NCI-H1694 treated with DMSO at 0.1 percent for 48 hours (cell line): Measurements from ENCODE around the gene NAALADL1.

Experiments used
- DNase-seq: peaks from one replicate; lab custom pipeline; 2025; lab: John Stamatoyannopoulos, UW

The NAALADL1 gene

DNA sequence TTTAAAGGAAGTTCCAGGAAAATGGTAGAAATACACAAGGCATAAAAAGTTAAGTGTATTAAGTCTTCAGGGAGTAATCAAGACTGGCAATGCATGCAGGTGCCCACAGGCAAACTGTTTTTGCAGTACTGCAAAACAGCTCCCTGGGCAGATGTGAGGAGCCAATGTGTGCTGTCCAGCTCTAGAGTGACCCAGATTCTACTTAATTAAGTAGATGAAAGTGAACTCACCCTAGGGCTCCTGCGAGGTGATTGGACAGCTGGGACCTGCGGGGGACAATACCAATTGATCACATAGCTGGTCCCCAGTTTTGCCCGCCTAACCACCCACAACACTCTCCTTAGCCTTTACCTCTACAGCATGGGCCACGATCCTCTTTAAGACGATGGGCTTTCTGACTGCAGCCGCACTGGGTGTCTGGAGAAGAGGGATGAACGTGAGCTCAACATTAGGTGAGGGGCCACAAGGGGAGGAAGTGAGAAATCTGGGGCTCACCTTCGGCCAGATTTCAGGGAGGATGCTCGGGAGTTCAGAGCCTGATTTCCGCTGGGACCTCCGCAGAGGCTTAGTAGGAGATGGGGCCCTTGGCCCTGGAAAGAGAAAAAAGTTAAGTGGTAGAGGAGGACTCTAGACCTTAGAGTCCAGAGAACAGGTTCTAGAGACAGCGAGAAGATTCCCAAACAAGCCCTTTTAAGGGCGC lies 24.9 kb upstream of the NAALADL1 start:
- no peak for DNase-seq

DNA sequence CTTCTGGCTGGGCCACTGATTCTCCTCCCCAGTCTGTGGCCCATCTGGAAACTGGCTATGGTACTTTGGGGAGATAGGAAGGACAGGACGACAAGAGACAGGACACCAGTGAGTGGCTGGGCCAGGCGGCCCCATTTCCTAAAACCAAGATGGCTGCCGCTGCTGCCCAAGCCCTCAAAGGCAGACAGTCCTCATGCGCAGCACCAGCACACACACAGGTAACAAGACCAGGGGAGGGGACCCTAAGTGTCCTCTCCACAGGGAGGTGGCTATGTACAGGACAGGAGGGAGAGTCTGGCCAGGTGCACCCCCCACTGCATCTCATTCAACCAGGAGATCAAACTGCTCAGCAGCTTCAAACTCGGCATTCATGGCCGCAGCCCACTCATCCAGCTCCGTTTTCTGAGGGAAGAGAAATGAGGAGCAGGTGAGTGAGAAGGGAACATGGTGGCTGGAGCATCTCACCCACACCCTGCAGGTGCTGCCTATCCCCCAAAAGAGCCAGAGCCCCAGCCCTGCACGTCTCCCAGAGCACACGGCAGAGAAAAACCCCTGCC lies 20.5 kb upstream of the NAALADL1 start:
- DNase-seq, result no peak

DNA sequence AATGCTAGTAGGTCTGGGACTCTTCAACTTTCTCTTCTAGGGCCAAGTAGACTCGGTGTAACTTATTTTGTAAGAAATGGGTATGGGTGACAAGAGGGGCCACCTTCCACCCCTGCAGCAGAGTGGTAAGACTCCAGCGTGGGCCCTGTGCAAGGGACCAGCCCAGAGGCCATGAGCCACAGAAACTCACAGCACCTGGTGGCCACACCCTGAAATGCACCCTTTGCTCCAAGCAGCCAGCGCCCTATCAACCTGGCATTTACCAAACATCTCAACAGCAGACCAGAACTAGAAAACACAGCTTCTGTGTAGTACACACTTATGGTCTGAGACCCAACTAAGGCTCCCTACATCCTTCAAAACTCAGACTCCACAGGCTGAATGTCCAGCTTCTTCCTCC lies 19.8 kb upstream of the NAALADL1 start:
- peak; percentile 34 for DNase-seq

DNA sequence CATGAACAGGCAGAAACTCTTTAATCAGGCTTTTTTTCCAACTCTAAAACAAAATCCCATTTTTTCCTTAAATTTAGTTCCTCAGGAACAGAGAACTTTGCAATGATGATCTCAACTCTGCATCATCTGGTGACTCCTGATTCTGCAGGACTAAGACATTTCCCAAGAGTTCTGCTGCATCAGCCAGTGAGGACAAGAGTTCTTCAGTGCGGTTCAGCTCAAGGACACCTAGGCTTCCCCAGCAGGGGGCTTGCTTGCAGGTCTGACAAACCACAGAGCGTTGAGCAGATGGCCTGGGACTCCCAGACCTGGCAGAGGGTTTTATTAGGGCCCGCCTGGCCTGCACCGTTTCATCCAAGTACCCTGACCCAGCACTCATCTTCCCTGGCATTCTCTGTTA lies 19.1 kb upstream of the NAALADL1 start:
- peak; percentile 7 for DNase-seq

DNA sequence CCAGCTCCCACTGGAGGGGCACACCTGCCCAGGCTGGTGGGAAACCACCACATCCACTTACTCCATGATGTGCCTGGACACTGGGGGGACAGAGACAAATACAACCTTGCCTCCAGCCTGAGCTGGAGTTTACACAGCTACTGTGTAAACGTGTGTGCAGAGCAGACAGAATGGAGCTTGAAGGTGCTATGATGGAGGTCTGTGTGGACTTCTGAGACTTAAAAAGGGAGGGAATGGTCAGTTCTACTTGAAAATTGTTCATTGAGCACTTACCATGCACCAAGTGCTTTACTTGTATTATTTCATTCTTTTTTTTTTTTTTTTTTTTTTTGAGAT lies 14.2 kb upstream of the NAALADL1 start:
- no peak for DNase-seq

DNA sequence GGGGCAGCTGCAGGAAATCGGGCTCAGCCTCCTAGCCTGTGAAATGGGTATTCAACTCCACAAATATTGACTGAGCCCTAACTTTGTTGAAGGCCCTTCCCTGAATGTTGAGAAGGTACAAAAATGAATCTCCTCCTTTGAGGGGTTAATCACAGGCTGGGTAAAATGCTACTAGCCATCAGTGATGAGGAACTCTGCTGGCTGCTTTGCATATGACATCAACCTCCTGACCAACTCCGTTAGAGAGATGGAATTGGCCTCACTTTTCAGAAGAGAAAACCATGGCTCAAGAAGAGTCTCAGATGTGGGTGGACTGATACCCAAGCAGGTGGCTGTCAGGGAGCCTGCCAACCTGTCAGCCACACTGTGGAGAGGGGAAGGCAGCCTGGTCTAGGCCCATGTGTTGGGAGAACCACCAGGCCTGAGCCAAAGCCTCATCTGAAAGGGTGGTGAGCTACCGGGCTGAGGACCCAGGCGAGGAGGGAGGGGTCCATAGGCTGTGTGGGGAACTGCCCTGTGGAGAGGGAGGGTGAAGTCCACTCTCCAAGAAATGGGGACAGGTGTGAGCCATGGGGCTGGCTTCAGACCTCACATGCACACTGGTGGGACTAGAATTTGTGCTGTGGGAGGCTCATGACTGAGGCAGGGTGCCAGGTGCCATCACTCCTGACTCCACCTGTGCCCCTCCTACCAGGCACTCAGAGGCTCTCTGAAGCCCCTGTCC lies 13.7 kb upstream of the NAALADL1 start:
- DNase-seq, result no peak

DNA sequence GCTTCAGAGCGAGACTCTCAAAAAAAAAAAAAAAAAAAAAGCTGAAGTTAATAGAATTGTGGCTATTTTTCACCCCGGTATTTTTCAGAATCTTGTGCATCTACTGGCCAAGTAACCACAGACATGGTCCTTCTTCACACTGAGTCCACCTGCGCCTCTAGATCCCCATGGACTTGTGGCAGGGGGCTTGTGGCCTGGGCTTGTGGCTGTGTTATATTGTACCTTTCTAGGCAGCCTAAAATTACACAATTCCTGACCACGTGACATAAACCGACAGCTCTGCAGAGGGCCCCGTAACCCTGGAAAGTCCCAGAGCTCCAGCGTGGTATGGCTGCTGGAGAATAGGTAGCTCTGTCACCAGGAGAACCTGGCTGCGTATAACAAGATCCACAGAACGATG lies 10.9 kb upstream of the NAALADL1 start:
- no peak for DNase-seq

DNA sequence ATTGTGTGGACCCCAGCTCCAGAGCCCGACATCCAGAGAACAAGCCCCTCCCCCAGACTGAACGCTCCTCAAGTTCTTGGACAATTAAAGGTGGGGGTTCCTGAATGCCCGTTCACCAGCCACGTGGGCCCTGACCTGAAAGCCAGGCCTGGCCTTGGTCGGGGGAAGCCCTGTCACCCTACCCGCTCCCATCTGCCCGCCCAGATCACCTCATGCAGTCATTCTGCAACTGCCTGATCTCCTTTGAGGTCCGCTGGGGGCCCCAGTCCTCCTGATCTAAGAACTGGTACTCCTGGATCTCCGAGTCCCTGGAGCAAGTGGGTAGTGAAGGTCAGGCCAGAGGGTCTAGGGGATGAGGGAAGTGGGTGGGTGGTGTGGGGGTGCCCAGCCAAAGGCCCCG lies 9.1 kb upstream of the NAALADL1 start:
- no peak for DNase-seq

DNA sequence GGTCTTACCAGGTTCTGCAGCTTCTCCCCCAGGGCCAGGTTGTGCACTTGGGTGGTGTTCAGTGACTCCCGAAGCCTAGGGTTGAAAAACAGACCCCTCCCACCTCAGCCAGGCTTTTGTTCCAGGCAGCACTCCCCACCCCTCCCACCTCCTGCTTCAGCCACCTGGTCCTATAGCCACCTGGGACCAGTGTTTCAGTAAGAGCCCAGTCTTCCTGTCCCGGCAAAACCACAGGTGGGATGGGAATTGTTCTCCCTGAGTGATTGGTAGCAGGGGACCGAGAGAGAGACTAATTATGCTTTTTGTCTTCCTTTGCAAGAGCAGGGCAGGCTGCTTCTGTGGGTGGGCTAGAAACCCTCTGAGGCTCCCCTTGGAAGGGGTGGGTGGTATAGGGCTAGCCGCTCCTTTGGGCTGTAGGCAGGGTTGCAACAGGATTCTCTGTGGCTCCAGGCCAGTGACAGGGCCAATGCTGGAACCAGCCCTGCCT lies 8.5 kb upstream of the NAALADL1 start:
- no peak for DNase-seq

DNA sequence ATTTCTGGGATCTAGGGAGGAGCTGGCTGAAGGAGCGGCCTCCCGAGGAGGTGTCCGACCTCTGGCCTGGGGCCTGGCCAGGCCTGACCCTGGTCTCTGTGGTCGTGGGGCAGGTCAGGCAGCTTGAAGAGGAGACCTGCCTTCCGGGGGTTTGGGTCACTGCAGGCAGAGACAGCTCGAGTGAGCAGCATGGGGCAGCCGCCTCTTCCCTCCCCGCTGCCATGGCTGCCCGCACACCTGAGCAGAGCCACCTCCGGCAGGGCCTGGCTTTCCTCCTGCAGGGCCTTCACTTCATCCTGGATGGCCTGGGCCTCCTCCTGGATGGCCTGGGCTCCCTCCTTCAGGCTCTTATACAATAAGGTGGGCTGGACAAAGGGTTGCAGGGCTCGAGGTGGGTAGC lies 8.0 kb upstream of the NAALADL1 start:
- DNase-seq, result no peak

DNA sequence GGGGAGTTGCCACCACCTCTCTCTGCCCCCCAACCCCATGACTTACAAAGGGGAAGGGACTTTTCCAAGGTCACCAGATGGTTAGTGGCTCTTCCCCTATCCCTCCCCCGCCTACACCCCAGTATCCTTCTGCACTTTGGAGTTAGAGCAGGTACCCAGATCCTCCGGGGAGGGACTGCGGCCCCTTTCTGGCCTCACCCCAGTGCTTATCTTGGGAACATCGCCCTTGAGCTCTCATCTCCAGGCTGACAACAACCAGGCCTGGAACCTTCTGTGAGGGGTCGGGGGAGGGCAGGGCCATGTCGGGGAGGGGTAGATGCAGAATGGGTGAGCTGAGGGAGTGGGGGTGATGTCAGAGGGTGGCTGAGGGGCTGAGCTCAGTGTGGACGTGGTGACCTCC lies 7.5 kb upstream of the NAALADL1 start:
- no peak for DNase-seq

DNA sequence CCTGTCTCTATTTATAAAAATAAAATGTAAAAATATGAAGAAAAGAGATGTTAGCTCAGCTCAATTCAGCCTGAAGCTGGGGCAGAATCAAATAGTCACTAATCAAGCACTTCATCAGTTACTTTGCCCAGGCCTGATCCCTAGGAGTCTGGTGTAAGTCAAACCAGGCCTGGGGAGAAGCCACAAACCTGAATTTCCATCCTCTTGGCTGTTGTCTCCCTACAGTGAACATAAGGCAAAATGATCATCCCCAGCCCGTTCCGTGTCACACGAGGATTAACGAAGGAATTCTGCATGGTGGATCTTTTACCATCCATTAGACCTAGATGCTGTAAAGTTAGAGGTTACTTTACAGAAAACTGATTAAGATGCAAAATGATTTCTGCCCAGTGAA lies 6.5 kb upstream of the NAALADL1 start:
- no peak for DNase-seq

DNA sequence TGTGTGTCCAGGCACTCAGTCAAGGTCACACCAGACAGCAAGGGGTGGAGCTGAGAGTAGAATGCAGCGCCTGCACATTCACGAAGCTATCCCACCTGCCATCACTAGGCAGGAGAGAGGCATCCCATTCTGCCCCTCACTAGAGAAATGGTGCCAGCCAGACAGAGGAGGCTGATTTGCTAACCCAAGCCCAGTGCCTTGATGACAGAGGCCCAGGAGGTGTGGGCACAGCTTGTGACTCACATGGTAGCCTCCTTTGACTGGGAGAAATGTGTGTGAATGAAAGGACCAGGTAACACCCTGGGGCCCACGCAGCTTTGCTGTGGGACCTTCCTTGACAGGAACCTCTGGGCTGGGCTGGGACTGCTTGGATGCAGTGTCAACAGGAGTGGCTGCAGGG lies 5.2 kb upstream of the NAALADL1 start:
- DNase-seq, result no peak

DNA sequence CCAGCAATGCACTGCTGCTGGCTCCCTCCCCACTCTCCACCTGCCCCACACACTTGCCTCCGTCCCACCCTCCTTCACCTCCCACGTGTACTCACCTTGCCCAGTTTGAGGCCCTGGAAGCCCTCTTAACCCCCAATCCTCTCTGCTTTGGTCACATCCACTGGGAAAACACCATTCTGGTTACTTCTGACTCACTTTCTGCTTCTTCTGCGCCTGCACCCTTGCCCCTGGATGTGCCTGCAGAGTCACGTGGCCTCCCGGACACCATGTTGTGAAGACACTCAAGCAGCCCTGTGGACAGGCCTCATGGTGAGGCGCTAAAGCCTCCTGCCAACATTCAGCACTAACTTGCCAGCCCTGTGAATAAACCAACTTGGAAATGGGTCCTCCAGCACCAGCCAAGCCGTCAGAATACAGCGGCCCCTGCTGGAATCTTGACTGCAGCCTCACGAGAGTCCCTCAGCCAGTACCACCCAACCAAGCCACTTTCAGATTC lies 2.6 kb upstream of the NAALADL1 start:
- no peak for DNase-seq

DNA sequence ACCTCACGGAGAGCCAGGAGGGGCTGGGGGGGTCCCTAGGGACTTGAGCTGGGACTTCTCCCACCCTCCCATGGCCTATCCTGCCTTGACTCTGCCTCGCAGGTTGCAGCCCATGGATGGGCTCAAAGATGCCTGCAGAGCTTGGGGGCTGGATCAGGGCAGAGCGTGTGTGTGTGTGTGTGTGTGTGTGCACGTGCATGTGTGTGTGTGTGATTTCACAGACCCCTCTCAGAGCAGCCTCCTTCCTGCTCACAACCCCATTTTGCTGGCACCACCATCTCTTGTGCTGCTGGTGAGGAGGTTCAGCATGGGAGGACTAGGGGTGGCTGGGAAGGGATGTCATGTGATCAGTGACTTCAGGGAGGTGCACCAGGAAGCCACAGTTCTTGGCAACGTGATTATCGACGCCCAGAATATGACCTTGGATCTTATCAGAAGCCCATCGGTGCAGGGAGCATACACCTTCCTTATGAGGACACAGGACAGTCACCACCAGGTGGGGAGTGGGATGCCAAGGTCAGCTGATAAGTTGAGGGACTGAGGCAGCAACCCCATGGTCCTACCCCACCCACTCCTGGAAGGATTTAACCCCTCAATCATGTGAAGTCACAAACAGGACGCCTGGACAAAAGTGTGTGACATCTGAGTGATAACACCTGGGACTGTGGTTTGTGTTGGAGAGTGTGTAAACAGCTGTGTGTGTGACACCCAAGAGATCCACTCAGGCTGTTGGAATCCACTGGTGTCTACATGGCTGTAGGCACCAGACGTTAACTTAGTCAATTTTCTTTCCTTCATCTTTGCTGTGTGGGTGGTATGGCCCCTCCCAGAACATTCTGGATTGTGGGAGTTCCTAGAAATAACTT lies 1.8 kb upstream of the NAALADL1 start:
- DNase-seq, result no peak

DNA sequence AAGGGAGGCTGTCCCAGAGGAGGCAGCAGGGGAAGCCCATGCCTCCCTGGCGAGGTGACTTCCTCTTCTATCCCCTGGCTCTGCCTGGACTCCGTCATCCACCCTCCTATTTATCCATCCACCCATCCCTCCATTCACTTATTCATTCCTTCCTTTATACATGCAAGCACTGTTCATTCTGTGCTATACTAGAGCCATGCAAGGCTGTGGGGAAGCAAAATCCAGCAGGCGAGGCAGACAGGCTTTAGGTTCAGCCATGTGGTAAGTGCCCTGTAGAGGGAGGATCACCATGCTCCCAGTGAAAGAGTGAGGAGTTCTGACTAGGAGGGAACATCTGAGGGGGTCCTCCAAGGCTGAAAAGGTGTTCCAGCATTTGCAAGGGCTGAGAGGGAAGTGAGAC lies 1.2 kb upstream of the NAALADL1 start:
- DNase-seq, result no peak

DNA sequence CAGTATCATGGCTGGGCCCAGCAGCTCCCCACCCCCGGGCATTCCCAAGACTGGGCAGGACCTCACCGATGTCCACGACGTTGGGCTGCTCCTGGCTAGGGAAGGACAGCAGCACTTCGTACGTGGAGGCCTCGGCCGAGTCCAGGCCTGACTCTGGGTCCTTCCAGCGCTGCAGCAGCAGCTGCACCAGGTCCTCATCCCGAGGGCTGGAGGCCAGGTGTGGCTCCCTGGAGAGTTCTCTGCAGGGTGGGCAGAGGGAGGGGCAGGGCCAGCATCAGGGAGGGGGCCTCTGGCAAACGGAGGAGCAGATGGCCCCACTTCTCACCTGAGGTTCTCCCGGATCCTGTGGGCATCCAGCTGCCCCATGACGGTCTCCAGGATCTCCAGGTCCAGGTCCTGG lies 341 bp downstream of the NAALADL1 start:
- DNase-seq, result no peak

DNA sequence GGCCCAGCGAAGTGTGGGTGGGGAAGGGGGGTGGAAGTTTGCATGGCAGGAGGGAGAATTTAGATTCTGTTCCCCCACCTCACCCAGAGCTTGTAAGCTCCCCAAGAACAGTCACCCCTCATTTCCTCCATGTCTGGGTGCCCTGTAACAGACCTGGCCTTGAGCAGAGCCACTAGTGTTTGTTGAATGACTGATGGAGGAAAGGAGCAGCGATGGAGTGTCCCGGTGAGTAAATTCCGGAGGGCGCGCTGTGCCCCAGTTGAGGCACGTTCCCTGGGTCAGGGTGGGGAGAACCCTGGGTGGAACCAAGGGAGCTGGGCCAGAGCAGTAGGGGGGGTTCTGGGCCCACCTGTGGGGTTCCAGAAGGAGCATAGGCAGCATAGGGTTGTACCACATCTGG lies 827 bp downstream of the NAALADL1 start:
- no peak for DNase-seq

DNA sequence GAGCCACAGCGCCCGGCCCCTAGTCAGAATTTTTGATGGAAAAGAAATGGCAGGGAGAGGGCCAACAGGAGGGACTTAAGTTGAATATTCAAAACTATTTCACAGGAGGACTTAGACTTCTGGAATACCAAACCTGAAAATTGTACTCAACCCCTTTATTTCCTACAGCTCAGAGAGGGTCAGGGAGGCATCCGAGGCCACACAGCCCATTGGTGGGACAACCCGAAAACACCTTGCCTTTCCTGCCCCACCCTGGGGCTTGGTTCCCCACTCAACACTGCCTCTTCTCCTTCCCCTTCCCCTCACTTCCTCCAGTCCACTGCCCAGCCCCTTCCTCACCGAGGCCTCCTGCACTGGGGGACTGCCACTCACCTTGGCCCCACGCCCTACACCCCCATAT lies 1.4 kb downstream of the NAALADL1 start:
- no peak for DNase-seq

DNA sequence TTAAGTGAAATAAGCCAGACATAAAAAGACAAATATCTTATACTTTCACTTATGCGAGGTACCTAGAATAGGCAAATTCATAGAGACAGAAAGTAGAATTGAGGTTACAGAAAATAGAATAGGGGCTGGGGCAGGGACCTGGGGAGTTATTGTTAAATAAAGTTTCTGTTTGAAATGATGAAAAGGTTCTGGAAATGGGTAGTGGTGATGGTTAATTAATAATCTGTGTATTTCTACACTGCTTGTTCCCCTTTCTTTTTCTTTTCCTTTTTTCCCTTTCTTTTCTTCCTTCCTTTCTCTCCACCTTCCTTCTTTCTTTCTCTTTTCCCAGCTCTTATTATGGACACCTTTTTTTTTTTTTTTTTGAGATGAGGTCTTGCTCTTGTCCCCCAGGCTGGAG lies 2.8 kb downstream of the NAALADL1 start:
- DNase-seq, result no peak

DNA sequence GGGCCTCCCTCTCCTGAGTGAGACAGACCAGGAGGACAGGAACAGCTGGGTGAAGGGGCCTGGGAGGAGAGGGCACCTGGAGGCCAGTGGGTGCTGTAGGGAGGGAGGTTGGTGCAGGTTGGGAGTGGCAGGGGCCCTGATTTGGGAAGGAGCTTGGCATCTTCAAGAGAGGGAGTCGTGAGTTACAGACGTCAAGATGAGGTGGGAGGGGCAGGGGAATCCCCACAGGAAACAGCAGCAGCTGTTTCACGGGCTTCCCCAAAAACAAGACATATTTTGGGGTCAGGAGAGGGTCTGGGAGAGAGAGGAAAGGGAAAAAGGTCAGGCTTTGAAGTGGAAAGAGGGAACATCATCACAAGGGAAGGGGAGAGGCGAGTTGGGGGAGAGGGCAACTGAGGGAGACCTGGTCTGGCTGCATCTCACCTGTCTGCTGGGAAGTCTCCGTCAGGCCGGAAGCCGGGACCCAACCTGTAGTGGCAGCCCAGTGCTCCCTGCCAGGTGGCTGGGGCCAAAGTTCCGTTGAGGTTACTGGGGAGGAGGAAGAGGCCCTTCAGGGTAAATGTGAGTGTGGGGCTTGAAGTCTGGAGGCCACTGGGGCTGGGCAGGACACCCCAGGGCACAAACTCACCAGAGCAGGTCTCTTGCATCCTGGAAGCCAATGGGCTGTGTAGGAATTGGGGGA lies 4.4 kb downstream of the NAALADL1 start:
- DNase-seq, result no peak

DNA sequence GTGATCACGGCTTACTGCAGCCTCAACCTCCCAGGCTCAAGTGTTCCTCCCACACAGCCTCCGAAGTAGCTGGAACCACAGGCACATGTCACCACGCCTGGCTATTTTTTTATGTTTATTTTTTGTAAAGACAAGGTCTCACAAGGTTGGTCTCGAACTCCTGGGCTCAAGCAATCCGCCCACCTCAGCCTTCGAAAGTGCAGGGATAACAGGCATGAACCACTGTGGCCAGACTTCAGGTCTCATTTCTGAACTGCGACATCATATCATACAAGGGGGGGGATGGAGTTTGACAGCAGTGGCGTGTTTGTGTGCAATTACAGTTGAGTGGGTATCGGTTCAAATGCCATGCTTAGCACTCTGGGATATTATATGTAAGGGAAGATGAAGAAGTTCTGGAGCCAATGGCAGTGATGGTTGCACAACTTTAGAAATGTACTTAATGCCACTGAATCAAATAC lies 6.9 kb downstream of the NAALADL1 start:
- no peak for DNase-seq
